HG03342 (cell line): ENCODE data around the gene PPM1E.
"Not testable (repeated sequence)": the region's sequence is repeated elsewhere in the genome, so short reads cannot be mapped to it uniquely, and the experiment has no call there.

Experiments used
- ATAC-seq: cut with Tn5 transposase; IDR thresholded peaks from one replicate; pipeline ENCODE4 v1.9.1; 2021; ENCODE audit warnings: mild to moderate bottlenecking, moderate library complexity; ENCODE audit not compliant: unreplicated experiment

Gene PPM1E

DNA sequence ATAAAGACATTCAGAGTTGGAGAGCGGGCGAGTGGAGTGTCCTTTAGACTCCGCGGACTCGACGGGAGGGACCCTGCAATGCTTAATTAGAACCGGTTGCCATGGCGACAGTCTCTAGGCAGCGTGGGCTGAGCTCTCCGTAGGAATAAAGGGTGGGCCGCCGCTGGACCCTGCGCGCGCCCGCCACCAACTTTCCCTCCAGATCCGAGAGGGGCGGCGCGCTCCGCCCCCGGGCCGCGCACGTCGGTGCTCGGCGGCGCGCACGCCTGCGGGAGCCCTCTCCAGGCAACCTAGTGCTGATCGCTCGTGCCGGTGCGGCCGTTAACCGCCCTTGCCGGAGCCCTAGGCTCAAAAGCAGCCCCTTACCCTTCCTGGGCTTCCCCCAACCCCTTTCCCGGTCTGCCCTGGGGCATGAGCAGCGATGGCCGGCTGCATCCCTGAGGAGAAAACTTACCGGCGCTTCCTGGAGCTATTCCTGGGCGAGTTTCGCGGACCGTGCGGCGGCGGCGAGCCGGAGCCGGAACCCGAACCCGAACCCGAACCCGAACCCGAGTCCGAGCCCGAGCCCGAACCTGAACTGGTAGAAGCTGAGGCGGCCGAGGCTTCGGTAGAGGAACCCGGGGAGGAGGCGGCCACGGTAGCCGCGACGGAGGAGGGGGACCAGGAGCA, at the start of gene PPM1E:
PPM1E (plus strand) TSS at position 278 of the 669 bp plus-strand sequence.
- peak; percentile 48 for ATAC-seq

GRCh38 chr17:58706351-58707140, 49.1 kb upstream of the PPM1E start:
- no peak for ATAC-seq

- no peak for ATAC-seq
Measured at GRCh38 chr17:58710948-58711552, 44.6 kb upstream of the PPM1E start.

DNA sequence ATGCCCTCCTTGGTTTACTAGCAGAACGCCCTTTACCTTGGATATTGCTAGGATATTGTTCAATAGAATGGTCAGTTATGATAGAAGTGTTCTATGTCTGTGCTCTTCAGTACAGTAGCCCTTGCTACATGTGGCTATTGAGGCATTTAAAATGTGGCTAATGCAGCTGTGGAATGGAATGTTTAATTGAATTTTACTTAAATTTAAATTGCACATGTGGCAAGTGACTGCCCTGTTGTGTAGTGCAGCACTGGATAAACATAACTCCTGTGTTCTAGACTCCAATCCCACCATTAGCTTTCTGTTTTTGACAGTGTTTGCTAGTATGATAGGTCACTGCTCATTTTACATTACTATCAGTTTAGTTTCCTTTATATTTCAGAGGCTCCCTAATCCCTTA, 33.4 kb upstream of the PPM1E start:
- no peak for ATAC-seq

DNA sequence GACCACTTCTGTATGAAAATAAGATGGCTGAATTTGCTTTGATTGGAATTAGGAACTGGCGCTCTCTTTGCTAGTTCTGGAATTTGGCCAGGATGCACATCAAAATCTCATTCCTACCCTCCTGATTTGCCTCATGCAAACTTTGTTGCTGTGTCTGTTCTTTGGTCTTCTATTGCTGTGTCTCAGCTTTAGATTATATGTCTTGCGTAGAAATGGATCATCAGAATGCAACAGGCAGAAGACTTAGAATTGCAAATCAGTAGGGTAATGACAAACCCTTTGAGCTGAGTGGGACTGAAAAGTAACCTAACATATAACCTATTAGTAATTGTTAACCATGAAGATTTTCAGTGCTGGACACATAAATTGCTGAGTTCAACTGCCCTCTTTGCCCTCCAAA, 33.0 kb upstream of the PPM1E start:
- ATAC-seq, result no peak

- ATAC-seq, result no peak
Measured at GRCh38 chr17:58728798-58729197, 26.9 kb upstream of the PPM1E start.

- ATAC-seq, result no peak
Measured at GRCh38 chr17:58730937-58731336, 24.7 kb upstream of the PPM1E start.

DNA sequence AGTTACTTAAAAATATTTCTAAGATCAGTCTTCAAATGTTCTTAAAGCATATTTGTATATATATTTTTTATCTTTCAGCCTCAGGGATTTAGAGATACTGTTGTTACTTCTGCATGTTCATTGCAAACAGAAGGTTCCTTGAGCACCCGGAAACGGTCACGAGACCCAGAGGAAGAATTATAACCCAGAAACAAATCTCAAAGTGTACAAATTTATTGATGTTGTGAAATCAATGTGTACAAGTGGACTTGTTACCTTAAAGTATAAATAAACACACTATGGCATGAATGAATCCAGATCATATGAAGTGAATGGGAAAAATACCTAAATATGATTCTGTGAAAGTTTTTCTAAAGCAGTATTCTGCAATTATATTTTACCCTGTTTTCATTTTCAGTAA, 21.6 kb upstream of the PPM1E start:
- ATAC-seq, result no peak

GRCh38 chr17:58734811-58735210, 20.8 kb upstream of the PPM1E start:
- no peak for ATAC-seq

GRCh38 chr17:58741121-58741625, 14.5 kb upstream of the PPM1E start:
- ATAC-seq, result no peak

DNA sequence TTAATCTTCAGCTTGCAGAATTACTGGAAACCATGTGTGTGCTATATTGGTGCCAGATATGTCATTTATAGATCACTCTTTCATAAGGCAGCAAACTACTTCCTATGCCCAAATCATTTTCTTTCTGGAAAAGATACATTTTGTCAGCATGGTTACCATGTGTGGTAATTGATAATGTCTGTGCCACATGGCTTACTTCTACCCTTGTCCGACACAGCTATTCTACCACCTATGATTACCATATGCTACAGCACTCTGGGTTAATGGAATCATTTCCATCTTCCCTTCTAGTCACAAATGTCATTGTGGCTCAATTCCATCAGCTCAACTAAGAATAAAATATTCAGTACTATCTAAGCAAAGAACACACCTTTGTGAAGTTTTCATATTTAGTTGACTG, 8.0 kb upstream of the PPM1E start:
- no peak for ATAC-seq

DNA sequence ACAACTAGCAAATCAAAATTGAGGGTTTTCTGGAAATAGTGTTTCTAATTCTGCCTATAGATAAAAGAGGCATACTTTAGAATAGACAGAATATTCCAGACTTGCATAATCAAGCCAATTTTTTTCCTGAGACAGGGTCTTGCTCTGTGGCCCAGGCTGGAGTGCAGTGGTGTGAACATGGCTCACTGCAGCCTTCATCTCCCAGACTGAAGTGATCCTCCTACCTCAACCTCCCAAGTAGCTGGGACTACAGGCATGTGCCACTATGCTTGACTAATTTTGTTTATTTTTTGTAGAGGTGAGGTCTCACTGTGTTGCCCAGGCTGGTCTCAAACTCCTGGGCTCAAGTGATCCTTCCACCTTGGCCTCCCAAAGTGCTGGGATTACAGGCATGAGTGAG, 6.0 kb upstream of the PPM1E start:
- not testable (repeated sequence) for ATAC-seq

GRCh38 chr17:58753026-58753425, 2.6 kb upstream of the PPM1E start:
- no peak for ATAC-seq

- no peak for ATAC-seq
Measured at GRCh38 chr17:58755269-58755576, 431 bp upstream of the PPM1E start.

DNA sequence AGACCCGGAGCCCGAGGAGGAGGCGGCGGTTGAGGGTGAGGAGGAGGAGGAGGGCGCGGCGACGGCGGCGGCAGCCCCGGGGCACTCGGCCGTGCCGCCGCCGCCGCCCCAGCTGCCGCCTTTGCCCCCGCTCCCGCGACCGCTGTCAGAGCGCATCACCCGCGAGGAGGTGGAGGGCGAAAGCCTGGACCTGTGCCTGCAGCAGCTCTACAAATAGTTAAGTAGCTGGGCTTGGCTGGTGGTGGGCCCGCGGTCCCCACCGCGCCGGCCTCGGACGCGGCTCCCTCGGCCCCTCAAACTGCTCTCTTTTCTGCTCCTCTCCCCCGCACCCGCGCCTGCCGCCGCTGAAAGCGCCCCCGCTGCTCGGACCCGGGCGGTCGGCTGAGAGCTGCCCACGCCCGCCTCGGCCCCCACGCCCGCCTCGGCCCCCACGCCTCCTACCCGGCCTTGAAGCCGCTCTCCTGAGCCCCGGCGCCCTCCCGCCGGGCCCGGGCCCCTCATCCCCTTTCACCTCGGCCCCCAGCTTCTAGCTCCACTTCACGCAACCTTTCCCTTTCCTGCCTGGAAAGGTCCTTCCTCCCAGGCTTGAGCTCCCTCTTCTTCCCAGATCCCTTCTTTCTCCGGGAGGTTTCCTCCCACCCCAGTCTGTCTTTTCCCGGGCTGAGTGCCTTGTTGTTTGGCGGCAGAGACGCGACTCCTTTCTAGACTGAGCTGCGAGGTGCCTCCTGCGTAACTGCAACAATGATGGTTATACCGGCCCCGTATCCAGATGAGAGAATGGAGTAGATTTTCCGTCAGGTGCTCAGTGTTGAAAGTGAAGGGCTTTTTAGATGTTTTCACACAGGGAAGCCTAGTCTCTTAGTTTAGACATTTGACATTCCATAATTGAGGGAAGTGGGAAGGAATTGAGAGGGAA, 850 bp downstream of the PPM1E start:
- ATAC-seq, result no peak

DNA sequence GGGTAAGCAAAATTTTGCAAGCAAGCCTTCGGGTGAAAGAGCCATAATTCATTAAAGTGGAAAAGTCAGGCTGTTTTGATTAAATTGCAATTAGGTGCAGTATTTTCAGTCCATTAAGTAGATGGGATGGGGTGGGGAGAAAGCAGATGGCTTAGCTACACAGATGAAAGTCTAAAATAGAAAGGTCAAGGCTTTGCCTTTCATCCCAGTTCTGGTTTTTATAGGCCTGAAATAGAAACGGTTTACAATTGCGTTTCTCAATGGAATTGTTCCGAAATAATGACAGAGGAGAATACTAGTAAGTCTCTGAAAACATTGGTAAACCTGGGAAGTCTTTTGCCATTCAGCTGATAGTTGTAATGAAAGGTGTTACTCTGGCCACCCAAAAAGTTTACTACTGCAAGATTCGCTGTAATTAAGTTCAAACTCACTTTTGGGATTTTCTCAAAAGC, 1.5 kb downstream of the PPM1E start:
- no peak for ATAC-seq

GRCh38 chr17:58758890-58759289, 3.2 kb downstream of the PPM1E start:
- ATAC-seq, result no peak

GRCh38 chr17:58759522-58759921, 3.9 kb downstream of the PPM1E start:
- no peak for ATAC-seq

GRCh38 chr17:58760248-58760647, 4.6 kb downstream of the PPM1E start:
- no peak for ATAC-seq

DNA sequence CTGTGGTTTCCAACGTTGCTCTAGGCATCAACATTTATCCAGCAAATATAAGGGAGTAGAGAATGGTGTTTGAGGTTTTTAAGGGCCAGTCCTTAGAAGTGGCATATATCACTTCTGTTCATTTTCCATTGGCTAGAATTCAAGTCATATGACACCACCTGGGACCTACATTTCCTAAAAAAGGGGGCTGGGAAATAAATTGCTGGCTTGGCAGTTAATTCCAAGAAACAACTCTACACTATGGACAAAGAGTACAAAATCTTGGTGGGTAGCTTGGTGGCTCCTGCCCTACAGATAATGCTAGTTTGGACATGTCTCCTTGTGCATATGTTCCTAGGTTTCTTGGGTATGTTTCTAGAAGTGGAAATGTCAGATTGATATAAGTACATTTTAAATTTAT, 7.6 kb downstream of the PPM1E start:
- ATAC-seq, result no peak

DNA sequence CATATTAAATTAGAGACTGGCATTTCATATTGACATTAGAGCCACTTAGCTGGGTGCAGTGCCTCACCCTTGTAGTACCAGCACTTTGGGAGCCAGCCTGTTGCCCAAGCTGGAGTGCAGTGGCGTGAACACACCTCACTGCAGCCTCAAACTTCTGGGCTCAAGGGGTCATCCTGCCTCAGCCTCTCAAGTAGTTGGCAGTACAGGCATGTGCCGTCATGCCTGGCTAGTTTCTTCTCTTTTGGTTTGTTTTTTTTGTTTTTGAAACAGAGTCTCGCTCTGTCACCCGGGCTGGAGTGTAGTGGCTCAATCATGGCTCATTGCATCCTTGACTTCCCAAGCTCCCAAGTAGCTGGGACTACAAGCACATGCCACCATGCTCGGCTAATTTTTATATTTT, 8.7 kb downstream of the PPM1E start:
- no peak for ATAC-seq
